Panc1 (cell line): ENCODE data around the gene LYRM4. TPM values are rescaled to one million over a fixed set of nuclear protein-coding genes. Genes with fewer than 3 reads are reported as not detected.

Source experiments
- ATAC-seq: fragments of 200-7000 bp; cut with Tn5 transposase; 2 replicates; pipeline ENCODE4 v1.9.1; 2020; ENCODE audit warnings: mild to moderate bottlenecking, moderate library complexity
- BruUV-seq: library from RNA; stranded (reverse); fragments of 400-500 nt; replicated peaks from 2 replicates; lab custom pipeline; 2021; lab: Mats Ljungman, UMichigan
- CTCF ChIA-PET: fragments of 300-600 bp; sonication (Branson Sonifier 250); formaldehyde crosslinking; loops from one replicate; lab custom pipeline; 2022; ENCODE audit warnings: antibody characterized with exemption; lab: Charles Lee
- POLR2A ChIA-PET: fragments of 300-600 bp; sonication (Branson Sonifier 250); formaldehyde crosslinking; loops from one replicate; lab custom pipeline; 2022; ENCODE audit warnings: antibody characterized with exemption; lab: Charles Lee
- DNase-seq: peaks from one replicate; pipeline ENCODE4 v3.0.0-alpha.2; 2010; ENCODE audit warnings: low read depth, low spot score
- H3K27ac ChIP-seq: 2 replicates; pipeline ENCODE4 v1.5.1; 2011; ENCODE audit warnings: mild to moderate bottlenecking, low read length, inconsistent platforms
- H3K27me3 ChIP-seq: fragments of 200-500 bp; sonication (Bioruptor generic); 2 replicates; pipeline ENCODE4 v1.6.0; 2014; ENCODE audit warnings: low read length, inconsistent platforms; ENCODE audit not compliant: control insufficient read depth, insufficient read depth
- H3K36me3 ChIP-seq: fragments of 200-500 bp; sonication (Bioruptor generic); 2 replicates; pipeline ENCODE4 v1.5.1; 2014; ENCODE audit warnings: inconsistent platforms, mild to moderate bottlenecking, low read length, moderate library complexity; ENCODE audit not compliant: control insufficient read depth, insufficient read depth
- H3K4me1 ChIP-seq: 2 replicates; pipeline ENCODE4 v1.5.1; 2011; ENCODE audit warnings: inconsistent platforms, mild to moderate bottlenecking, low read length, moderate library complexity; ENCODE audit not compliant: control insufficient read depth, insufficient read depth
- H3K4me3 ChIP-seq, 2 experiments: 2 replicates each; pipeline ENCODE4 v1.5.1; 2011 to 2012; ENCODE audit warnings: low read depth in 2 of 2, low read length in 2 of 2, mild to moderate bottlenecking in 2 of 2, inconsistent platforms in 1 of 2, moderate library complexity in 1 of 2
- H3K9me3 ChIP-seq: fragments of 200-500 bp; sonication (Bioruptor generic); 2 replicates; pipeline ENCODE4 v1.5.1; 2014; ENCODE audit warnings: low read depth, mild to moderate bottlenecking, inconsistent platforms, low read length, moderate library complexity; ENCODE audit not compliant: control insufficient read depth, insufficient read depth
- POLR2AphosphoS5 ChIP-seq: IDR thresholded peaks from 2 replicates; pipeline ENCODE4 v1.6.1; 2012; ENCODE audit warnings: mild to moderate bottlenecking, low read depth, low read length, moderate library complexity
- SIN3A ChIP-seq: IDR thresholded peaks from 2 replicates; pipeline ENCODE4 v1.6.1; 2012; ENCODE audit warnings: low read depth, mild to moderate bottlenecking, low read length, moderate library complexity, borderline replicate concordance; ENCODE audit not compliant: insufficient read depth
- TCF7L2 ChIP-seq: IDR thresholded peaks from 2 replicates; pipeline ENCODE4 v1.6.1; 2011; ENCODE audit warnings: mild to moderate bottlenecking, low read depth, low read length, inconsistent platforms
- in situ Hi-C: cut with HindIII; loops from 2 replicates; pipeline ENCODE4 v1.10.0; 2016; ENCODE audit warnings: low sequenced_read_pairs, low pct_unique_long_range_greater_than_20kb
- intact Hi-C: fragments of 100-400 bp; cut with micrococcal nuclease; formaldehyde crosslinking; loops from one replicate; pipeline ENCODE4 v1.10.0; 2022; ENCODE audit not compliant: unreplicated experiment
- total RNA-seq: library from RNA; stranded (reverse); gene quantifications from one replicate; pipeline ENCODE4 v1.2.1, GENCODE V29; 2021; ENCODE audit not compliant: unreplicated experiment
- TF ChIP-seq, protein P1 (sequence below), 2 experiments: IDR thresholded peaks; 2 replicates each; pipeline ENCODE4 v1.6.1; 2011 to 2012; ENCODE audit warnings: low read depth in 2 of 2, control low read depth in 1 of 2, low read length in 1 of 2, mild to moderate bottlenecking in 1 of 2, moderate library complexity in 1 of 2; ENCODE audit not compliant: insufficient read depth in 1 of 2
- TF ChIP-seq, protein P2 (sequence below): fragments of 450-650 bp; IDR thresholded peaks from 2 replicates; pipeline ENCODE4 v1.5.1; 2017; ENCODE audit warnings: mild to moderate bottlenecking

Gene LYRM4
- total RNA-seq, 1 experiment from 2014 or later: 27.4 TPM

DNA sequence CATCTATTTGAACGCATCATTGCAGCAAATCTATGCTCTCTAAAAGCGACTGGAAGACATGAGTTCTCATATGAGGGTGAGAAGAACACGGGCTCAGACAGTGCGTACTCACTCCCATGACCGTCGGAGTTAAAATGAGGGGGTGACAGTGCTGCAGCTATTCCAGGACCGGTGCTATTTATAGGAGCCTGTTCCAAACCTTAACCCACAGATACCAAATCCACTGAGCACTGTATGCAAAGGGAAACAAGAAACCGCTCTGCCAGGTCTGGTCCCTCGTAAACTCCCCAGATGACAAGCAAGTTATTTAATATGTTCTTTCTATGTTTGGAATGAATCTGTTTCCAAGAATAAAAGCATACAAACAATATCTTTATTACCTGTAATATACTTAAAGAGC is 152.7 kb downstream of the LYRM4 start:
- ChIA-PET CTCF (no interaction called here), POLR2A (no interaction called here)
- BruUV-seq: no TSS peak
- H3K36me3 ChIP-seq: no peaks in the 10 kb centered on the region
- in situ Hi-C loops: no loop called here
- ATAC-seq (no peak), DNase-seq (no peak)
- no peaks in the 10 kb centered on the region for H3K27me3 ChIP-seq
- TF ChIP-seq, protein P1, sequence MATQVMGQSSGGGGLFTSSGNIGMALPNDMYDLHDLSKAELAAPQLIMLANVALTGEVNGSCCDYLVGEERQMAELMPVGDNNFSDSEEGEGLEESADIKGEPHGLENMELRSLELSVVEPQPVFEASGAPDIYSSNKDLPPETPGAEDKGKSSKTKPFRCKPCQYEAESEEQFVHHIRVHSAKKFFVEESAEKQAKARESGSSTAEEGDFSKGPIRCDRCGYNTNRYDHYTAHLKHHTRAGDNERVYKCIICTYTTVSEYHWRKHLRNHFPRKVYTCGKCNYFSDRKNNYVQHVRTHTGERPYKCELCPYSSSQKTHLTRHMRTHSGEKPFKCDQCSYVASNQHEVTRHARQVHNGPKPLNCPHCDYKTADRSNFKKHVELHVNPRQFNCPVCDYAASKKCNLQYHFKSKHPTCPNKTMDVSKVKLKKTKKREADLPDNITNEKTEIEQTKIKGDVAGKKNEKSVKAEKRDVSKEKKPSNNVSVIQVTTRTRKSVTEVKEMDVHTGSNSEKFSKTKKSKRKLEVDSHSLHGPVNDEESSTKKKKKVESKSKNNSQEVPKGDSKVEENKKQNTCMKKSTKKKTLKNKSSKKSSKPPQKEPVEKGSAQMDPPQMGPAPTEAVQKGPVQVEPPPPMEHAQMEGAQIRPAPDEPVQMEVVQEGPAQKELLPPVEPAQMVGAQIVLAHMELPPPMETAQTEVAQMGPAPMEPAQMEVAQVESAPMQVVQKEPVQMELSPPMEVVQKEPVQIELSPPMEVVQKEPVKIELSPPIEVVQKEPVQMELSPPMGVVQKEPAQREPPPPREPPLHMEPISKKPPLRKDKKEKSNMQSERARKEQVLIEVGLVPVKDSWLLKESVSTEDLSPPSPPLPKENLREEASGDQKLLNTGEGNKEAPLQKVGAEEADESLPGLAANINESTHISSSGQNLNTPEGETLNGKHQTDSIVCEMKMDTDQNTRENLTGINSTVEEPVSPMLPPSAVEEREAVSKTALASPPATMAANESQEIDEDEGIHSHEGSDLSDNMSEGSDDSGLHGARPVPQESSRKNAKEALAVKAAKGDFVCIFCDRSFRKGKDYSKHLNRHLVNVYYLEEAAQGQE (IDR thresholded peaks at IDR 0.05; ENCODE audit: insufficient read depth in 1 of 2, low read depth in 2 of 2, low read length in 1 of 2): no peak
- TF ChIP-seq POLR2AphosphoS5 (no peak), SIN3A (no peak), TCF7L2 (no peak)
- TF ChIP-seq, protein P2, sequence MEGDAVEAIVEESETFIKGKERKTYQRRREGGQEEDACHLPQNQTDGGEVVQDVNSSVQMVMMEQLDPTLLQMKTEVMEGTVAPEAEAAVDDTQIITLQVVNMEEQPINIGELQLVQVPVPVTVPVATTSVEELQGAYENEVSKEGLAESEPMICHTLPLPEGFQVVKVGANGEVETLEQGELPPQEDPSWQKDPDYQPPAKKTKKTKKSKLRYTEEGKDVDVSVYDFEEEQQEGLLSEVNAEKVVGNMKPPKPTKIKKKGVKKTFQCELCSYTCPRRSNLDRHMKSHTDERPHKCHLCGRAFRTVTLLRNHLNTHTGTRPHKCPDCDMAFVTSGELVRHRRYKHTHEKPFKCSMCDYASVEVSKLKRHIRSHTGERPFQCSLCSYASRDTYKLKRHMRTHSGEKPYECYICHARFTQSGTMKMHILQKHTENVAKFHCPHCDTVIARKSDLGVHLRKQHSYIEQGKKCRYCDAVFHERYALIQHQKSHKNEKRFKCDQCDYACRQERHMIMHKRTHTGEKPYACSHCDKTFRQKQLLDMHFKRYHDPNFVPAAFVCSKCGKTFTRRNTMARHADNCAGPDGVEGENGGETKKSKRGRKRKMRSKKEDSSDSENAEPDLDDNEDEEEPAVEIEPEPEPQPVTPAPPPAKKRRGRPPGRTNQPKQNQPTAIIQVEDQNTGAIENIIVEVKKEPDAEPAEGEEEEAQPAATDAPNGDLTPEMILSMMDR: no peak
- no peak overlapping the region for H3K27ac ChIP-seq
- H3K4me3 ChIP-seq: no peak overlapping the region
- intact Hi-C loops: no loop called here
- H3K9me3 ChIP-seq: no peaks in the 10 kb centered on the region
- no peaks in the 10 kb centered on the region for H3K4me1 ChIP-seq

DNA sequence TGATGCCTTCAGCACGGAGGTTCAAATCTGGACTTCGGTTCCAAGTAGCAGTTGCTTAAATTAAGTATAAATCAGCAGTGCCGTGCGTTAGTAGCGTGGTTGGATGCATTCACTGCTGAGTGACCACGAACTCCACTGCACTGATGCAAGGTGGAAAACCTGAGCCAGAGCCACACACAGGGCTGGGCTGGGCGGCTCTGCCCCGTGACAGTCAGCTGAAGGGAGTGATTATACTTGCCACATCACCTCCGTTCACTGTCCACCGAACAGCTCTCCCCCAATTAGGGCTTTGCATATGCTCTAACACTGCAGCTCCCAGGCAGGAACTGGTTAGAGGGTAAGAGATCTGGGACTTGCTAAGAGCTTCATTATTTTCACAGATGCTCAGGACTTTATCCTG is 153.4 kb downstream of the LYRM4 start:
- in situ Hi-C loops (no loop called here), intact Hi-C loops (no loop called here)
- Histone ChIP-seq H3K9me3 (no peaks in the 10 kb centered on the region), H3K4me1 (no peaks in the 10 kb centered on the region), H3K4me3 (no peak overlapping the region), H3K27ac (no peak overlapping the region), H3K36me3 (no peaks in the 10 kb centered on the region), H3K27me3 (no peaks in the 10 kb centered on the region)
- CTCF ChIA-PET: no interaction called here
- POLR2A ChIA-PET: no interaction called here
- no TSS peak for BruUV-seq
- no peak for DNase-seq
- TF ChIP-seq TCF7L2: no peak
- no peak for TF ChIP-seq SIN3A
- TF ChIP-seq, protein P1 (IDR thresholded peaks at IDR 0.05; ENCODE audit: insufficient read depth in 1 of 2, low read depth in 2 of 2, low read length in 1 of 2): no peak
- TF ChIP-seq POLR2AphosphoS5: no peak
- TF ChIP-seq, protein P2: no peak
- ATAC-seq: no peak
